Measurements from ENCODE around the gene CFAP97.

Gene CFAP97

GRCh38 chr4:185138161-185138560, 65.6 kb downstream of the CFAP97 start:
- no peak for DNase-seq (ENCODE audit: low spot score)
- no peak for TF ChIP-seq CTCF (IDR thresholded peaks at IDR 0.05; ENCODE audit: extremely low read depth, missing control alignments)

GRCh38 chr4:185137233-185137925, 66.4 kb downstream of the CFAP97 start:
- no peak for TF ChIP-seq CTCF (IDR thresholded peaks at IDR 0.05; ENCODE audit: extremely low read depth, missing control alignments)
- no peak for DNase-seq (ENCODE audit: low spot score)

GRCh38 chr4:185134307-185134869, 69.4 kb downstream of the CFAP97 start:
- peak; percentile 41 for TF ChIP-seq CTCF (IDR thresholded peaks at IDR 0.05; ENCODE audit: extremely low read depth, missing control alignments)
- DNase-seq (ENCODE audit: low spot score), result peak; percentile 80

GRCh38 chr4:185128272-185129119, 75.3 kb downstream of the CFAP97 start:
- TF ChIP-seq CTCF (IDR thresholded peaks at IDR 0.05; ENCODE audit: extremely low read depth, missing control alignments), result no peak

GRCh38 chr4:185127021-185127925, 76.5 kb downstream of the CFAP97 start:
- no peak for TF ChIP-seq CTCF (IDR thresholded peaks at IDR 0.05; ENCODE audit: extremely low read depth, missing control alignments)
- peak; percentile 52 for DNase-seq (ENCODE audit: low spot score)

More at GRCh38 chr4:185128272-185129119, 75.3 kb downstream of the CFAP97 start:
- peak; percentile 70 for DNase-seq (ENCODE audit: low spot score)

- DNase-seq (ENCODE audit: low spot score), result no peak
- TF ChIP-seq CTCF (IDR thresholded peaks at IDR 0.05; ENCODE audit: extremely low read depth, missing control alignments), result no peak
Observed at GRCh38 chr4:185124006-185124405, 79.8 kb downstream of the CFAP97 start.

All from GM20000 (cell line).